Measurements from ENCODE around the gene PCGF3.

Gene PCGF3

GRCh38 chr4:808860-809570 lies 103.4 kb downstream of the PCGF3 start:
- H3K27me3 ChIP-seq (ENCODE audit: insufficient read depth, insufficient read length): peaks cover 15% of the 10 kb centered on the region
- H3K4me3 ChIP-seq (ENCODE audit: insufficient read length, low read depth): no peak overlapping the region
- no peaks in the 10 kb centered on the region for H3K4me1 ChIP-seq (ENCODE audit: insufficient read depth, insufficient read length)
- no peak overlapping the region for H3K9ac ChIP-seq (ENCODE audit: insufficient read length, low read depth)
- no peaks in the 10 kb centered on the region for H3K9me3 ChIP-seq (ENCODE audit: insufficient read depth, low read length)
- no peak for DNase-seq (ENCODE audit: low read depth, low spot score)
- TF ChIP-seq SUZ12 (IDR thresholded peaks at IDR 0.05; ENCODE audit: extremely low read depth, insufficient read depth, insufficient read length): no peak
- TF ChIP-seq YY1 (IDR thresholded peaks at IDR 0.05; ENCODE audit: insufficient read depth, insufficient read length): no peak
- no peak for TF ChIP-seq ZNF274 (IDR thresholded peaks at IDR 0.05; ENCODE audit: low read depth, low read length)
- no peaks in the 10 kb centered on the region for H3K36me3 ChIP-seq (ENCODE audit: insufficient read depth, insufficient read length, low read length)

GRCh38 chr4:813900-814299 lies 108.3 kb downstream of the PCGF3 start:
- H3K9me3 ChIP-seq (ENCODE audit: insufficient read depth, low read length): no peaks in the 10 kb centered on the region
- H3K9ac ChIP-seq (ENCODE audit: insufficient read length, low read depth): no peak overlapping the region
- no peaks in the 10 kb centered on the region for H3K4me1 ChIP-seq (ENCODE audit: insufficient read depth, insufficient read length)
- H3K36me3 ChIP-seq (ENCODE audit: insufficient read depth, insufficient read length, low read length): no peaks in the 10 kb centered on the region
- H3K27me3 ChIP-seq (ENCODE audit: insufficient read depth, insufficient read length): peaks cover 21% of the 10 kb centered on the region
- TF ChIP-seq YY1 (IDR thresholded peaks at IDR 0.05; ENCODE audit: insufficient read depth, insufficient read length) (no peak), ZNF274 (IDR thresholded peaks at IDR 0.05; ENCODE audit: low read depth, low read length) (no peak), SUZ12 (IDR thresholded peaks at IDR 0.05; ENCODE audit: extremely low read depth, insufficient read depth, insufficient read length) (no peak)
- DNase-seq (ENCODE audit: low read depth, low spot score): no peak
- H3K4me3 ChIP-seq (ENCODE audit: insufficient read length, low read depth): no peak overlapping the region

- peaks cover 26% of the 10 kb centered on the region for H3K27me3 ChIP-seq (ENCODE audit: insufficient read depth, insufficient read length)
- TF ChIP-seq SUZ12 (IDR thresholded peaks at IDR 0.05; ENCODE audit: extremely low read depth, insufficient read depth, insufficient read length) (no peak), ZNF274 (IDR thresholded peaks at IDR 0.05; ENCODE audit: low read depth, low read length) (no peak), YY1 (IDR thresholded peaks at IDR 0.05; ENCODE audit: insufficient read depth, insufficient read length) (no peak)
- no peaks in the 10 kb centered on the region for H3K4me1 ChIP-seq (ENCODE audit: insufficient read depth, insufficient read length)
- no peak overlapping the region for H3K9ac ChIP-seq (ENCODE audit: insufficient read length, low read depth)
- no peak overlapping the region for H3K4me3 ChIP-seq (ENCODE audit: insufficient read length, low read depth)
- H3K36me3 ChIP-seq (ENCODE audit: insufficient read depth, insufficient read length, low read length): no peaks in the 10 kb centered on the region
- no peaks in the 10 kb centered on the region for H3K9me3 ChIP-seq (ENCODE audit: insufficient read depth, low read length)
- DNase-seq (ENCODE audit: low read depth, low spot score): no peak
These were observed 108.7 kb downstream of the PCGF3 start for GRCh38 chr4:814312-814850.

GRCh38 chr4:815464-816146 lies 110.0 kb downstream of the PCGF3 start:
- Histone ChIP-seq H3K9me3 (ENCODE audit: insufficient read depth, low read length) (no peaks in the 10 kb centered on the region), H3K27me3 (ENCODE audit: insufficient read depth, insufficient read length) (peaks cover 33% of the 10 kb centered on the region), H3K4me3 (ENCODE audit: insufficient read length, low read depth) (no peak overlapping the region), H3K9ac (ENCODE audit: insufficient read length, low read depth) (no peak overlapping the region), H3K4me1 (ENCODE audit: insufficient read depth, insufficient read length) (no peaks in the 10 kb centered on the region), H3K36me3 (ENCODE audit: insufficient read depth, insufficient read length, low read length) (no peaks in the 10 kb centered on the region)
- DNase-seq (ENCODE audit: low read depth, low spot score): no peak
- TF ChIP-seq ZNF274 (IDR thresholded peaks at IDR 0.05; ENCODE audit: low read depth, low read length): no peak
- no peak for TF ChIP-seq SUZ12 (IDR thresholded peaks at IDR 0.05; ENCODE audit: extremely low read depth, insufficient read depth, insufficient read length)
- no peak for TF ChIP-seq YY1 (IDR thresholded peaks at IDR 0.05; ENCODE audit: insufficient read depth, insufficient read length)

GRCh38 chr4:818106-818921 lies 112.7 kb downstream of the PCGF3 start:
- no peak for TF ChIP-seq ZNF274 (IDR thresholded peaks at IDR 0.05; ENCODE audit: low read depth, low read length)
- no peak for TF ChIP-seq YY1 (IDR thresholded peaks at IDR 0.05; ENCODE audit: insufficient read depth, insufficient read length)
- no peak for TF ChIP-seq SUZ12 (IDR thresholded peaks at IDR 0.05; ENCODE audit: extremely low read depth, insufficient read depth, insufficient read length)
- H3K27me3 ChIP-seq (ENCODE audit: insufficient read depth, insufficient read length): peaks cover 43% of the 10 kb centered on the region

GRCh38 chr4:819401-820229 lies 114.0 kb downstream of the PCGF3 start:
- DNase-seq (ENCODE audit: low read depth, low spot score): no peak
- peaks cover 8% of the 10 kb centered on the region for H3K4me1 ChIP-seq (ENCODE audit: insufficient read depth, insufficient read length)
- TF ChIP-seq SUZ12 (IDR thresholded peaks at IDR 0.05; ENCODE audit: extremely low read depth, insufficient read depth, insufficient read length): no peak
- TF ChIP-seq YY1 (IDR thresholded peaks at IDR 0.05; ENCODE audit: insufficient read depth, insufficient read length): no peak
- no peak for TF ChIP-seq ZNF274 (IDR thresholded peaks at IDR 0.05; ENCODE audit: low read depth, low read length)
- H3K9me3 ChIP-seq (ENCODE audit: insufficient read depth, low read length): no peaks in the 10 kb centered on the region
- H3K9ac ChIP-seq (ENCODE audit: insufficient read length, low read depth): no peak overlapping the region
- H3K4me3 ChIP-seq (ENCODE audit: insufficient read length, low read depth): no peak overlapping the region
- H3K27me3 ChIP-seq (ENCODE audit: insufficient read depth, insufficient read length): peaks cover 54% of the 10 kb centered on the region
- H3K36me3 ChIP-seq (ENCODE audit: insufficient read depth, insufficient read length, low read length): no peaks in the 10 kb centered on the region

More at GRCh38 chr4:818106-818921, 112.7 kb downstream of the PCGF3 start:
- no peaks in the 10 kb centered on the region for H3K4me1 ChIP-seq (ENCODE audit: insufficient read depth, insufficient read length)
- no peaks in the 10 kb centered on the region for H3K9me3 ChIP-seq (ENCODE audit: insufficient read depth, low read length)
- no peak overlapping the region for H3K4me3 ChIP-seq (ENCODE audit: insufficient read length, low read depth)
- no peaks in the 10 kb centered on the region for H3K36me3 ChIP-seq (ENCODE audit: insufficient read depth, insufficient read length, low read length)
- no peak overlapping the region for H3K9ac ChIP-seq (ENCODE audit: insufficient read length, low read depth)
- no peak for DNase-seq (ENCODE audit: low read depth, low spot score)
